ENCODE data around the gene SIK2.

SIK2 gene

GRCh38 chr11:111601979-111602864, at the start of gene SIK2:
Gene SIK2, plus strand, starts transcription at chr11:111602449. Its CDS starts 115 bp downstream, at chr11:111602564.
- peak; percentile 86 for DNase-seq

- DNase-seq, result no peak
Measured at GRCh38 chr11:111554532-111554931, 47.7 kb upstream of the SIK2 start.

DNA sequence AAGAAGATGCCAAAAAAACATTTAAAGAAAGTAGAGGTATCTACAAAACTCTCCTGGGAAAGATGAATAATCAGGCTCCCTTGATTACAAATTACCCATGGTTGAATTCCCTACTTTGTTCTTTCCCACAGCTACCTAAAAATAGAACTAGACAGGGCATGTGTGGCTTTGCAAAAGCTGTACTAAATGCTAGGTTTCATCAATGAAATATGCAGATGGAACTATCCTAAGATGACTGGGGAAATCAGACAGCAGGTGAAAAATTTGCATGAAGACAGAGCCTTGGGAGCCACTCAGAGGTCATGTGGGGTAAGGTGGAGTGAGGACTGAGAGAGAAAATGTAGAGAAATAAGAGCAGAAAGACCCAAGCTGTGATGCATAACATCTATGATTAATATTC, 47.0 kb upstream of the SIK2 start:
- DNase-seq, result no peak

DNA sequence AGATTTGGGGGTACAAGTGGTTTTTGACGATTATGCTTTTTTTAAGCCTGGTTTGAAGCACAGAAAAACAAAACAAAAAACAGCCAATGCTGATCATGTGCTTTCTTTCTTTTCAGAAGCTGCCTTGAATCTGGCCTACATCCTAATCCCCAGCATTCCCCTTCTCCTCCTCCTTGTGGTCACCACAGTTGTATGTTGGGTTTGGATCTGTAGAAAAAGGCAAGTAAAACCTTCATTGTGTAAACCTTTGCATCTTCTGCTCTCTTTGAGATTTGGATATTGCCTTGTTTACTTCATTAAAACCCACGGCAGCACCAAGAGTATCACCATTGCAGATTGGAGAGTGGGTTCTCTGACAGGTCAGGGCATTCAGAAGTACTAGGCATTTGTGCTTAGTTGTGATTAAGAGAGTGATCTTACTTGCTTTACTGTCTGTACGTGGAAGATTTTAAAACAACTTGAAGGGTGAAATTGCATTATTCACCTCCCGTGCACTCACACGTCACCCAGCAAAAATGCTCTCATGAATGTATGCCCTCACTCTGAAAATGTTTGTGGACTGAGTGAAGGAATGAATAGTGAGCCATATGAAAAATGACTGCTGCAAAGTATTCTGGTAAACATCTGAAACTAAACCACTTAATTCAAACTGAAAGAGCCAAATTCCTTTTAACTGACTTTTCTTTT, 44.7 kb upstream of the SIK2 start:
- no peak for DNase-seq

- no peak for DNase-seq
Measured at GRCh38 chr11:111559800-111560464, 42.3 kb upstream of the SIK2 start.

DNA sequence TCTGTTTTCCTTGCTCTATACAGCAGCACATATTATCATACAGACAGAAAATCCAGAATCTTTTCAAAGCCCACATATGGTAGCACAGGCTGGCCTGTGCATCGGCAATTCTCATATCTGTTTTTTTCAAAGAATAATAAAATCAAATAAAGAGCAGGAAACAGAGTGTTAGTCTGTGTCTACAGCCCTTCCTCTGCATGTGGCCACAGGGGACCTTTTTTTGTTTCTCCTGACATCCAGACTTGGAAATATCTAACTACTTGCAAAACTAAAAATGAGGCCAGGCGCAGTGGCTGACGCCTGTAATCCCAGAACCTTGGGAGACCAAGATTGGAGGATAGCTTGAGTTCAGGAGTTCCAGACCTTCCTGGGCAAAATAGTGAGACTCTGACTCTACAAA, 41.4 kb upstream of the SIK2 start:
- DNase-seq, result no peak

GRCh38 chr11:111561306-111561705, 40.9 kb upstream of the SIK2 start:
- no peak for DNase-seq

DNA sequence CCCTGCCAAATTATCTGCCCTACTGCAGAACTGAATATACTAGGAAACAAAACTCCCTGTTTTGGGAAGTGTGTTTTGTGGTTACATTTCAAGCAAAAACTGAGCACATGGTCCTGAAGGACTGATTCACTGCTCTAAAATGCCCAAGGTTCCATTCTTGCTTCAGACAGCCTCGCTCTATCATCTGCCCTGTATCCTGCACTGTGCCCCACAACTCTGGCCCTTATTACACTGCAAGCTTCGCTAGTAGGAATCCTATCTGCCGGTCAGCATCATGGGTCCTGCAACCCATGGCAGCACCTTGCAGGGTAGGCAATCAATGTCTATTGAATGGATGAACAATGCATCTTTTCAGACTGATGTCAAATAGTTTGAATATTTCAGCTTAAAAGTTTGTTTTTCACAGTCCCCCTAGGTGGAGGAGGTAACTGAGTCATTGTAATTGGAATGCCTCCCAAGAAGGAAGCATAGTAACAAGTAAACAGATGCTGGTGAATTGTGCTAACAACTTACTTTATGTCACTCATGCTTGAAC, 40.4 kb upstream of the SIK2 start:
- no peak for DNase-seq

DNA sequence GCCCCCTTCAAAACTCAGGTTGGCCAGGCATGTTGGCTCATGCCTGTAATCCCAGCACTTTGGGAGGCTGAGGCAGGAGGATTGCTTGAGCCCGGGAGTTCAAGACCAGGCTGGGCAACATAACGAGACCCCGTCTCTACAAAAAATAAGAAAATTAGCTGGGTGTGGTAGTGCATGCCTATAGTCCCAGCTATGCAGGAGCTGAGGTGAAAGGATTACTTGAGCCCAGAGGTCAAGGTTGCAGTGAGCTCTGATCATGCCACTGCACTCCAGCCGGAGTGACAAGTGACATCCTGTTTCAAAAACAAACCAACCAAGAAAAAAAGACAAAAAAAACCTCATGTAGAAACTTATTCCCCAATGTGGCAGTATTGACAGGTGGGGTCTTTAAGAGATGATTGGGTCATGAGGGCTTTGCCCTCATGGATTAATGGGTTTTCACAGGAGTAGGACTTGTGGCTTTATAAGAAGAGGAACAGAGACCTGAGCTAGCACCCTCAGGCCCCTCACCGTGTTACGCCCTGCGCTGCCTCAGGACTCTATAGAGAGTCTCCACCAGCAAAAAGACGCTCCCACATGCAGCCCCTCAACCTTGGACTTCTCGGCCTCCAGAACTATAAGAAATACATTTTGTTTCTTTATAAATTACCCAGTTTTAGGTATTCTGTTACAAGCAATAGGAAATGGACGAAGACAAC, 39.4 kb upstream of the SIK2 start:
- DNase-seq, result no peak

- DNase-seq, result peak; percentile 25
Measured at GRCh38 chr11:111565114-111565720, 37.0 kb upstream of the SIK2 start.

GRCh38 chr11:111566324-111566723, 35.9 kb upstream of the SIK2 start:
- no peak for DNase-seq

DNA sequence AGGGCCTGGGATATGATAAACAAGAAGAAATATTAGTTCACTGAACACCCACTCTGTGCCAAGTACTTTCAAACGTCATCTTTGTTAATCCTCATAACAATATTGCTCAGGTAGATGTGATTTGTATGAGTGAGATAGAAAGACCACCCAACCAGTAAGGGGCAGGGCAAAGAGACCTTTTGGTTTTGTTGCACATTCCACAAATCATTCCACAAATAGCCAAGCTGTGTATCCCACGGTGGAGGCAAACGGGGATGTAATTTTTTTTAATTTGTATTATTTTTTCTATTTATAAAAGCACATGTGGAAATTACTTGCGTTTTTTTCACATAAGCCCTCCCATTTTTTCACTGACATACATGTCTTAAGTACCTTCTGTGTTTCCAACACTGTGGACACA, 32.8 kb upstream of the SIK2 start:
- no peak for DNase-seq

GRCh38 chr11:111570796-111571195, 31.5 kb upstream of the SIK2 start:
- DNase-seq, result no peak

GRCh38 chr11:111571829-111572501, 30.3 kb upstream of the SIK2 start:
- DNase-seq, result no peak

GRCh38 chr11:111572581-111572980, 29.7 kb upstream of the SIK2 start:
- no peak for DNase-seq

GRCh38 chr11:111573821-111574249, 28.4 kb upstream of the SIK2 start:
- no peak for DNase-seq

DNA sequence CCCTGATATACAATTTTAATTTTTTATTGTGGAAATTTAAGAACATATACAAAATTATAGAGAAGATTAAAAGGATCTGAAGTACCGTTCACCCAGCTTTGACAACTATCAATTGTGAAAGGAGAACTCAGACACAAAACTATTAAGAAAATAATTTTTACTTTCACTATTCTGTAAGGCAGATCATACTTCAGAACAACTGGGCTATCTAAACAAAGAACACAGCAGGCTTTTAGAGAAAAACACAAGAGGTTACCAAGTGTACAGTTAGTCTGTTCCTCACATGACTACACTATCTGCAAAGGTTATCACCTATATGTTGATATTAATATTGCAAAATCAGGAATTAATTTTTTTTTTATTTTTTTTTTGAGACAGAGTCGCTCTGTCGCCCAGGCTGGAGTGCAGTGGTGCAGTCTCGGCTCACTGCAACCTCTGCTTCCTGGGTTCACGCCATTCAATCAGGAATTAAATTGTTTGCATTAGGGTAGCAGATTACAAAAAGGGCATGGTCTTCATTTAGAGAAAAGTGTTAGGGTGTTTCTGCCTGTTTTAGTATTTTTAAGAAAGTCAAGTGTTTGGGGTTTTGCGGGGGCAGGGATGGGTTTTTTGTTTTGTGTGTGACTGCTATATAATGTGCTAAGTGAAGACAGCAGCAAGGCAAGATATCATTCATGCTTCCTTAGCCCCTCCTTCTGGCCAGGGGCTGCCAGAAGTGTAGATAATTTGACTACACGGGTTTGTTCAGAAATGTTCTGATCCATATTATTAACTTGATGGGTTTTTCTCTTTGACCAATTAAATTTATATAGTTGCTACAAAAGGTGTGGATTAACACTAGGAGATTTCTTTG, 27.6 kb upstream of the SIK2 start:
- no peak for DNase-seq

GRCh38 chr11:111575740-111576139, 26.5 kb upstream of the SIK2 start:
- DNase-seq, result no peak

GRCh38 chr11:111577821-111578220, 24.4 kb upstream of the SIK2 start:
- DNase-seq, result no peak

GRCh38 chr11:111581341-111581740, 20.9 kb upstream of the SIK2 start:
- DNase-seq, result no peak

DNA sequence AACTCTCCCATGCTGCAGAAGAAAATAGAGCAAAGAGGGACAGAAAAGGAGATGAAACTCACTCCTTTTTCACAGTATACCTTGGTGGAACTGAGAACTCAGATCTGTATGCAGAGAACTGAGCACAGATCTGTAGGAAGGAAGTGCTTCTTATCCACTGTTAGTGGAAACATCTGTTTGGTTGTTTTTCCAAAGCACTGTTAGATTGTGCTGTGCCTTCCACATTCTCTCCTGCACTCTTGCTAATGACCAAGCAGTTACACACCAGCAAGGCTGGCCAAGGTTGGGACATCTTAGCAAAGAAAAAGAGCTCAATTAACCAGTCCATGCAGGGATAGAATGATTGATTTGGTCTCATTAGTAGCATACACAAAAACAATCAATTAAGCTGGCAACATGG, 20.1 kb upstream of the SIK2 start:
- no peak for DNase-seq

All from NCI-H510A (cell line).